Measurements from ENCODE around the gene BFSP2.
"Not testable (repeated sequence)": the region's sequence is repeated elsewhere in the genome, so short reads cannot be mapped to it uniquely, and the experiment has no call there.

Gene BFSP2

DNA sequence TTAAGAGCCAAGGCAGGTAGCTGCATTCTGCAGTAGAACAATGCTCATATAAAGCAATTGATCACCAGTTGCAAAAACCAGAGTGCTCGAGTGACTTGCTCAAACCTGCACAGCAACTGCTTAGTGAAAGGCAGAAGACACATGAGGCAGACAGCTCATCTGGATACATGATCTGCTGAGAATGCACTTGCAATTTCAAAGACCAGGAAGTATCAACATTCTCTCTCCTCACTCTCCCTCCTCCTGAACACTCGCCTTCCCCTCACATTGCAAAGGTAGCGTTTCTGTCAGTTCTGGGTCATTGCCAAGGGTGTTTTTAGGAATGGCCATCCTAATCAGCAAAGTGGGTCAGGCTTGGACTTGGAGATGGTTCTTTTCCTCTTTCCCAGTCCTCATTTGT is 61.0 kb downstream of the BFSP2 start:
- no peak for DNase-seq

GRCh38 chr3:133461291-133461690 is 61.4 kb downstream of the BFSP2 start:
- no peak for DNase-seq

DNA sequence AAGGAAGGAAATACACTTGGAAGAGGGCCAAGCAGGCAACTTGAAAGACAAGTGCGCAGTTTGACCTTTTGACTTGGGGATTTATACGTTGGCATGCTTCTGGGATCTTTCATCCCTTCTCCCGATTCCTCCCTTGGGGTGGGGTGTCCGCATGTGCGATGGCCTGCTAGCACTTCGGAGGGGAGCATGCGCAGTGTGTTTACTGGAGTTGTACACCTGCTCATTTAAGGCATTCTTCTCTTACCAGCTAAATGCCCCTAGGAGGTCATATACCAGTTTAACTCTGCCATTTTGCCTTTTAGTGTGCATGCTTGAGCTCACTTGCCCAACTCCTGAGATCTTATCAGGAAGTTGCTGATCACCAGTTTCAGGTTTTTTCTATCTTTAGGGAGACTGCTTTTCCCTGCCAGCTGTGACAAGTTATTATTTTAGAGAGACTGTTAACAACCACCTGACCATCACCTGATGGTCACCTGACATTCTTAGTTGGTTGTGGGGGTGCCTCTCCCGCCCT is 63.5 kb downstream of the BFSP2 start:
- DNase-seq: no peak

DNA sequence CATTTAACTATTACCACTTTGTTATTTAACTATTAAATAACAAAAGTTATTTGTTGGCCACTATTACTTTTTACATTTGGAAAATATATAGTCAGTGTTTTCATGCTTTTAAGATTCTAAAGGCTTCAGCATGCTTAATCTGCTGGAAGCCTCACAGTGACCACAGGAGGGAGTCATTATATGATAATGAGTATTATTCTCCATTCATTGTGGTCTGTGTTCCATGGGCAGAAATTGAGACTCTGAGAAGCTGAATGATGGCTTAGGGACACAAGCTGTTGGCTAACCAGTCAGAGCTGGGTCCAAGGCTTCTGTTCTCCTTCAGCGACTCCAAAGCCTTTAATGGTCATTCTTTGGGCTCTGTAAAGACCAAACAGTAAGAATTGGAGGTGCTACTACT is 64.7 kb downstream of the BFSP2 start:
- peak in 1 of 2 experiments; percentile 53 for DNase-seq

- no peak for DNase-seq
Observed at GRCh38 chr3:133466531-133467386, 66.9 kb downstream of the BFSP2 start.

- no peak for DNase-seq
Observed at GRCh38 chr3:133467780-133468179, 67.9 kb downstream of the BFSP2 start.

- no peak for DNase-seq
Observed at GRCh38 chr3:133468251-133468721, 68.4 kb downstream of the BFSP2 start.

GRCh38 chr3:133469140-133469731 is 69.4 kb downstream of the BFSP2 start:
- DNase-seq: no peak

- no peak for DNase-seq
Observed at GRCh38 chr3:133472242-133472641, 72.4 kb downstream of the BFSP2 start.

GRCh38 chr3:133472889-133473288 is 73.0 kb downstream of the BFSP2 start:
- DNase-seq: no peak

DNA sequence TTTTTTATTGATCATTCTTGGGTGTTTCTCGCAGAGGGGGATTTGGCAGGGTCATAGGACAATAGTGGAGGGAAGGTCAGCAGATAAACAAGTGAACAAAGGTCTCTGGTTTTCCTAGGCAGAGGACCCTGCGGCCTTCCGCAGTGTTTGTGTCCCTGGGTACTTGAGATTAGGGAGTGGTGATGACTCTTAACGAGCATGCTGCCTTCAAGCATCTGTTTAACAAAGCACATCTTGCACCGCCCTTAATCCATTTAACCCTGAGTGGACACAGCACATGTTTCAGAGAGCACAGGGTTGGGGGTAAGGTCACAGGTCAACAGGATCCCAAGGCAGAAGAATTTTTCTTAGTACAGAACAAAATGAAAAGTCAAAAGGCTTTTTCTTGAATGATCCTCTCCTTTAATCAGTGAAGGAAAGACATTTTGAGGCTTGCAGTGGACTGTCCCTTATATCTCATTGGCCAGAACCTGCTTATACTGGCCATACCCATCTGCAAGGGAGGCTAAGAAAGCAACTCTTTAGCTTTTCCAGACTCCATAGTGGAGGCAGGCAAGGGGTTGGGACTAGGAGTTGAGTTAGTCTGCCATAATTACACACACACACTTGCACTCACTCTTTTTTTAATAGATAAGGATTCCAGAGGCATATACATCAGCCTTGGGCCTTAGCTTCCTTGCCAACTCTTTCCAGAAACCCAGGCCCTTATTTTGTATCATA is 73.8 kb downstream of the BFSP2 start:
- not testable (repeated sequence) for DNase-seq

DNA sequence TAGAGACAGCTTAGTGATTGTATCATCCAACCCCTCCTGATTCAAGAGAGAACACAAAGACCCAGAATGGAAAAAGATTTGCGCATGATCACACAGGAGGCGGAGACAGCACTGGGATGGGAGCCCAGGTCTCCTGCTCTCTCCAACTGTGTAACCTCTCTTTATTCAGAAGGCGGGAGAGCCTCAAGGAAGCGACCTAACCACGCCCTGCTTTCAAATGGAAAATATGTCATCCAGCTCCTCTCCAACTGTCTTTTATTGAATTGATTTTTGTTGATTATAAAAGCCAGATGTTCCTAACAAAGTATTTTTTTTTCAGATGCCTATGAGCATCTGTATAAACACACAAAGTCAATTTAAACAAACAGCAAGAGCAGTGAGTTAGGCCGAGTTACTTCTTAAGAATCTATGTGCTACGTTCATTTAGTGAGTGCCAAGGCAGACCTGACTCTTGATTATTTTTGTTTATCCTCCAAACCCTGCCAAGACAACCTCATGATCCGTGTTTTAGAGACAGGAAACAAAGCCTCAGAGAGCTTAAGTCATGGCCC is 74.5 kb downstream of the BFSP2 start:
- no peak for DNase-seq

GRCh38 chr3:133474817-133475216 is 75.0 kb downstream of the BFSP2 start:
- no peak for DNase-seq

DNA sequence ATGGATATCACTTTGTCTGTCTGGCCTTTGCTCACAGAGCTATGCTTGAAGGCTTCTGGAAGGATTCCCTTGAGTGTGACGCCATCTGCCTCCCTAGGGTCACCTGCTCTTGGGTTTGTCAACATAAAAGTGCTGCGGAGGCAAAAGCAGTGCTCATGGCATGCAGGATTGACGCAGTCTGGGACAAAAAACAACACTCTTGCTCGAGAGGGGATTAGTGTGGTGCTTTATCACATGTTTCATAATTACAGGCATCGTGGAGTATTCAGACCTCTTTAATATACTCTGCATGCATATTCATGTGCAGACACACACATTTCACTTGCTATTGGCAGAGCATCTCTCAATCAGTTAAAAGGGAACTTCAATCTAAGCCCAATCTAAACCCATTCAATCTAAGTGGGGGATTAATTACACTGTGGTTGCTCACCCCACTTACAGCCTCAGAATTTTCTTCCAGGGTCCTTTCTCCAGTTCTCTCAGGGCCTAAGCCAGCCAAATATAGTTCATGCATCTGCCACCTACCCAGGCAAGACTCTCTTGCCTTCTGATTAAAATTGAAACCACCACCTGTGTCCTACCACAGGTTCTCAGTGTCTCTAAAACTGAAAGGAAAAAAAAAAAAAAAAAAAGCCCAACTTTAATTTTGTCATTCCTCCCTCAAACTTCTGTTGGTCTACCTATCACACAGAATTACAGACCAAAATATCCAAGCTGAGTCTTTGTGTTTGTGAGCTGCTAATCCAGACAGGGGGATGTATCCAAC is 75.6 kb downstream of the BFSP2 start:
- DNase-seq: no peak

DNA sequence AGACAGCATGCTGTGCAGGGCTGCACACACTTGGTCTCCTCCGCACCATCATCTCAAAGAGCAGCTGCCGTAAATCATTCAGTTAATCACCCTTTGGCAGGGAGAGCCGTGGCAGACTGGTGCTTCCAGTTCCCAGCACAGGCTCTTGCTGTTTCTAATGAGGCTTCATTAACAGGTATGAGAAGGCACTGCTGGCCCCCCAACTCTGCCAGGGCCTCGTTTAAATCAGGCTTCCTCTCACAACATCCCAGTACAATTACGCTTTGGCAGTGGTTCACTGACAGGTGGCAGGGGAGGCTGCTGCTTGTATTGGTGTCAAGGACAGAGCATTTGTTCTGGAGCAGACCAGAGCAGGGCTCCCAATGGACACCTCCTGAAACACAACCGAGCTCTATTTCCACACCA is 77.1 kb downstream of the BFSP2 start:
- DNase-seq: no peak

DNA sequence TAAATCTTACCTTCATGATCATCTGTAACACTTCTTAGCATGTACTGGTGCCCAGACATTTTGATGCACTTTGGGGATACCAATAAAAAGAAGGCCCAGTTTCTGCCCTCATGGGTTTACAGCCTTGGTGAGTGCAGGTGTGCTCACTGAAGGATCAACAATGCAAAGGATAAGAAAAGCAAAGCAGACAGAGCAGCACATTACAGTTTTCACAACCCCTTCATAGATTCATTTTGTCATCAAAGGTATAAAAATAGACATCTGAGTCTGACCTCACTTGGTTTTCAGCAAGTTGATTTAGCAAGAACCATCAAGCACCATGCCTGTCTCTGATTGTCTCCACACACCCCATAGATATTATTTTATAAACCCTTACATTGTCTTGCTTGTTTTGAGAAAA is 77.6 kb downstream of the BFSP2 start:
- no peak for DNase-seq

DNA sequence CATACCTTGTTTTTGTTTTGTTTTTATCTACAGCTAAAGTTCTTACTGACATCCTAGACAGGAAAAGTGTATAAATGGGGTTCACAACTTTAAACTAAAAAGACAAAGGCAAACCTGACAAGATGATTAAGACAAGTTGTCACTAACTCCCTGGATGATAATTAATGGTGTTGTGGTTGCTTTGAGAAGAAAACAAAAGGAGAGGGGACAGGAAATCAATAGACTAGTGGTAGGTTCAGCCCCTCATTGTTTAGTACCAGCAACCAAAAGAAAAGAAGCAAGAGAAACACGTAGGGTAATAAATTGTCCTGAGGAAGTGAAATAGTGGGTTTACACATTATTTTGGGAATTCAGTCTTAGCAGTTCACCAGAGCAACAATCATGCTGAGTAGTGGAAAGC is 78.8 kb downstream of the BFSP2 start:
- DNase-seq: no peak

GRCh38 chr3:133479401-133479800 is 79.5 kb downstream of the BFSP2 start:
- DNase-seq: no peak

- DNase-seq: peak in 1 of 2 experiments; percentile 24
Observed at GRCh38 chr3:133479895-133480669, 80.2 kb downstream of the BFSP2 start.

GRCh38 chr3:133482474-133482873 is 82.6 kb downstream of the BFSP2 start:
- not testable (repeated sequence) for DNase-seq

DNA sequence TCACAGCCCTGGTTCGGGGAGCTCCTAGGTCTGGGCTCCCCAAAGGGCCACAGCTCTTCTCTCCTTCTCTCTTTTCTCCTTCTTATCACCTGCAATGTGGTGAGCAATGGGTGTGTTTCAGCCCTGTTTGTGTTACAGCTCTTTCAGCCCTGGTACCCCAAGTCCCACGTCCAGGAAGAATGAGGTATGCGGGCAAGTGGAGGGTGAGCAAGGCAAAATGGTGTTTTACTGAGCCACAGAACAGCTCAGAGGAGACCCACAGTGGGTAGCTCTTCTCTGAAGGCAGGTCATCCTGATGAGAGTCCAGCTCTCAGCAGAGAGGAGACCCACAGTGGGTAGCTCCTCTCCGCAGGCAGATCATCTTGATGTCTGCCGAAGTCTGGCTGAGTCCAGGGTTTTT is 86.8 kb downstream of the BFSP2 start:
- no peak for DNase-seq

GRCh38 chr3:133487204-133487603 is 87.3 kb downstream of the BFSP2 start:
- no peak for DNase-seq
